ENCODE data around the gene KLF12. TPM values are rescaled to one million over a fixed set of nuclear protein-coding genes. Genes with fewer than 3 reads are reported as not detected.

Gene KLF12
- total RNA-seq, 1 donor from 2014 or later, result 18.6 TPM

DNA sequence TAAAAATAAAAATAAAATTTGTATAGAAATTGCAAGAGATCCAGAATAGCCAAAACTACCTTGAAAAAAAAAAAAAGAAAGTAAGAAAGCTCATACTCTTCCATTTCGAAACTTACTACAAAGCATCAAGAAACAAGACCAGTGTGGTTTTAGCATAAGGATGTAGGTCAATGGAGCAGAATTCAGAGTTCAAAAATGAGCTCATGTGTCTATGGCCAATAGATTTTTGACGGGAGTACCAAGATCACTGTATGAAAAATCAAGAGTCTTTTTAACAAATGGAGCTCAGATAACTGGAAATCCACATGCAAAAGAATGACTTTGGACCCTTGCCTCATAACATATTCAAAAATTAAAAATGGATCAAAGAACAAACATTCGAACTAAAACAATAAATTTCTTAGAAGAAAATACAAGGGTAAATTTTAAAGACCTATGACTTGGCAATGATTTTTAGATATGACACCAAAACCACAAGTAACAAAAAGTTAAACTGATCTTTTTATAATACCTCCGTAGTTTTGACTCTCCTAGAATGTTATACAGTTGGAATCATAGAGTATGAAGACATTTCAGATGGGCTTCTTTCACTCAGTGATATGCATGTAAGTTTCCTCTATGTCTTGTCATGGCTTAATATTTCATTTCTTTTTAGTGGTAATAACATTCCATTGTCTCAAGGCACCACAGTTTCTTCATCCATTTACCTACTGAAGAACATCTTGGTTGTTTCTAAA, 43.2 kb downstream of the KLF12 start:
- Mint-ChIP-seq H3K4me3 (no peak overlapping the region), H3K27ac (no peak overlapping the region), H3K27me3 (ENCODE audit: insufficient read depth) (no peaks in the 10 kb centered on the region), H3K9me3 (no peaks in the 10 kb centered on the region), H3K36me3 (ENCODE audit: low read depth) (peaks cover 7% of the 10 kb centered on the region), H3K4me1 (ENCODE audit: low read depth) (peaks cover 36% of the 10 kb centered on the region)
- intact Hi-C loops (cut with micrococcal nuclease), result loop anchor here (2.0 kb wide), 3 partner anchors 16 to 42 kb away; no protein-coding TSS in a partner anchor
- DNase-seq (ENCODE audit: low spot score), result no peak

DNA sequence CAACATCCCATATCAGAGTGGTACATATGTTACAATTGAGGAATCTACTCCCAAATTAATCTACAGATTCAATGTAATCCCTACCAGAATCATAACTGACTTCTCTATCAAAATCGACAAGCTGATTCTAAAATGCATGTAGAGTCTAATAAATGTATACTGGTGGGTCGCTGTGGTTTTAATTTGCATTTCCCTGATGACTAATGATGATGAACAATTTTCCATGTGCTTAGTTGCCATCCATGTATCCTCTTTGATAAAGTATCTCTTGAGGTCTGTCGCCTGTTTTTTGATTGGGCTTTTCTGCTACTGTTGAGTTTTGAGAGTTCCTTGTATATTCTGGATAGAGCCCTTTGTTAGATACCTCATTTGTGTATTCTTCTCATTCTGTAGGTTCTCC, 43.8 kb downstream of the KLF12 start:
- H3K4me3 Mint-ChIP-seq, result no peak overlapping the region
- H3K4me1 Mint-ChIP-seq (ENCODE audit: low read depth), result peaks cover 36% of the 10 kb centered on the region
- no peaks in the 10 kb centered on the region for H3K9me3 Mint-ChIP-seq
- H3K36me3 Mint-ChIP-seq (ENCODE audit: low read depth), result peaks cover 7% of the 10 kb centered on the region
- intact Hi-C loops (cut with micrococcal nuclease), result loop anchor here (2.0 kb wide), 3 partner anchors 16 to 42 kb away; no protein-coding TSS in a partner anchor
- H3K27me3 Mint-ChIP-seq (ENCODE audit: insufficient read depth), result no peaks in the 10 kb centered on the region
- no peak overlapping the region for H3K27ac Mint-ChIP-seq
- DNase-seq (ENCODE audit: low spot score), result no peak

DNA sequence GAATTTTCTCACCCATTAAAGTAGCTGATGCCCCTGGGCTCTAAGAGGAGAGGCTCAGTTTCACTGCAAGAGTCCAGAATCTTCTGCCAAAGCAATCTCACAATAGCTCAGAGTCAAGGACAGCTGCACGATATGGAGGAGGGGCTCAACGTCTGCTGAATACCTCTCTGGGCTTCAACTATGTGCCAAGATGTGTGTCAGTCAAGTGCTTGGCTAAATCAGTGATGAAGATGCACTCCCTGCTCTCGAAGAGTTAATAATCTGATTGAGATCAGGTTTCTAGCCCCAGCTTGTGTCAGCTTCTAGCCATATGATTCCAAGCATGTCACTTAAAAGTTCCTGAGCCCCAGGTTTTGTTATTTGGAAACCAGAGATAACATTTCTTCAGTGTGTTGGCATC, 46.8 kb downstream of the KLF12 start:
- intact Hi-C loops (cut with micrococcal nuclease), result no loop called here
- no peak for DNase-seq (ENCODE audit: low spot score)
- H3K4me3 Mint-ChIP-seq, result no peak overlapping the region
- H3K4me1 Mint-ChIP-seq (ENCODE audit: low read depth), result peaks cover 28% of the 10 kb centered on the region
- H3K27ac Mint-ChIP-seq, result no peak overlapping the region
- no peaks in the 10 kb centered on the region for H3K27me3 Mint-ChIP-seq (ENCODE audit: insufficient read depth)
- peaks cover 3% of the 10 kb centered on the region for H3K9me3 Mint-ChIP-seq
- peaks cover 14% of the 10 kb centered on the region for H3K36me3 Mint-ChIP-seq (ENCODE audit: low read depth)

Measured in activated T-helper 1 cell treated with anti-CD3 and anti-CD28 coated beads, Interleukin-12 subunit alpha, Interleukin-12 subunit beta, Interleukin-2, Interleukin-4 antibody, amounts not matched to agents 30 ng/mL and 10 ng/mL and 1 ng/mL, durations not matched to agents 14 hours and 24 hours and 36 hours (primary cell).